ENCODE measurements around the gene AGAP1. TPM values are rescaled to one million over a fixed set of nuclear protein-coding genes. Genes with fewer than 3 reads are reported as not detected.

Gene AGAP1
- total RNA-seq, 1 donor from 2014 or later, result 23.5 TPM

DNA sequence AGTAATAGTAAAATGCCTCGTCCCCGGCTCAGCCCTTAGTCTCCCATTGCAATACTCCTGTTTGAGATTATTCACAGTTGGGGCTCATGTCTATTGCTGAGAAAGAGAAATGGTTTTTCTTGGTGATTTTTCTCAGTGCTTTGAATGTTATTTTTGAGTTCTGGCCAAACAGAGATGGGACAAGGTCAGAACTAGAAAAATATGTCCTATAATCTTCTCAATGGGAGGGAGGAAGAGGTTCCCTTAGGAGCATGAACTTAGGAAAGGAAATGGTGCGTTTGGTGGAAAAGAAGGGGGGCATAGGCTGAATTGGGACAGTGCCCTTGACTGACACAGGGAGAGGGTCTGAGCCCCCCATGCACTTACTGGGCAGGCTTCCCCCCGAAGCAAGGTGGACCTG is 133.8 kb downstream of the AGAP1 start:
- intact Hi-C loops (cut with DNase I), result no loop called here
- no peak for DNase-seq (ENCODE audit: missing footprints)
- ATAC-seq, result peak; percentile 56

DNA sequence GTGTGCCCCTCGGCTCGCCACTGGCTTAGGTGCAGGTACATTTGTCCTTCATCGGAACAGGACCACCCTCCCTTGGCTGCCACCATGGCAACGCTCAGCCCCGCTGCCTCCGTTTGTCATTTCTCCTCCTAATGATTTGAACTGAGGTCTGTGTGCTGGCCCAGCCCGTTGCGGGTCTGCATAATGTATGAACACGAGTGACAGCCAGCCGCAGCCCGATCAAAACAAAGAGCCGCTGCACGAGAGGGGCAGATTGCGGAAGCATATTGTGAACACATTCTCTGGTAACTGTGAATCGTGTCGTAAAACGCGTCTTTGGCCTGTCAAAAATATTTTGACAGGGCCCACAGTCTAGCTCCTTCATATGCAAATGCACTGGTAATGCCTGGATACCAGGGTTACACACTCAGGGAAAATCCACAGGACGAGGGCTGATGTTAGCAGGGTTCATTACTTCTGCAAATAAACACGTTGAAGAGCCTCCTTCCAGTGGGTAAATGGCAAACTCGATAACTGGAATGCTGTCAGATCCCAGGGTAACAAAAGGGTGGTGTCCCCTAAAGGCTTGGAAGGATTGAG is 137.0 kb downstream of the AGAP1 start:
- intact Hi-C loops (cut with DNase I), result no loop called here
- DNase-seq (ENCODE audit: missing footprints) (no peak), ATAC-seq (no peak)

GRCh38 chr2:235634435-235635158 is 140.8 kb downstream of the AGAP1 start:
- ATAC-seq, result no peak
- no peak for DNase-seq (ENCODE audit: missing footprints)
- intact Hi-C loops (cut with DNase I), result no loop called here

DNA sequence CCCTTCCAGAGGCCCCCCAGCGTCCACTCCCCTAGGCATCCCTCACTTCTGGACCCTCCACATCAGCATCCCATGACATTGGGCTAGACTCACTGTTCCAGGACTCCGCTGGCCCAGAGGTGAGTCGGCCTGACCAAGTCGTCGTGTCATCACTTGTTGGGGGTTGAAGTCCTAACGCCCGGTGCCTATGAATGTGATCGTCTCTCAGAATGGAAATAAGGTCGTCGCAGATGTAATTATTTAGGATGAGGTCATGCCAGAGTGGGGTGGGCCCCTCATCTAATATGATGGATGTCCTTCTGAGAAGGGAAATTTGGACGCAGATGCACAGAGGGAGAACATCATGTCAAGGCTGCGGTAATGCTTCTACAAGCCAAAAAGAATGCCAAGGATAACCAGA is 142.7 kb downstream of the AGAP1 start:
- ATAC-seq (no peak), DNase-seq (ENCODE audit: missing footprints) (no peak)
- intact Hi-C loops (cut with DNase I), result no loop called here

- DNase-seq (ENCODE audit: missing footprints) (no peak), ATAC-seq (no peak)
- intact Hi-C loops (cut with DNase I), result no loop called here
These were observed 144.1 kb downstream of the AGAP1 start for GRCh38 chr2:235637896-235638295.

DNA sequence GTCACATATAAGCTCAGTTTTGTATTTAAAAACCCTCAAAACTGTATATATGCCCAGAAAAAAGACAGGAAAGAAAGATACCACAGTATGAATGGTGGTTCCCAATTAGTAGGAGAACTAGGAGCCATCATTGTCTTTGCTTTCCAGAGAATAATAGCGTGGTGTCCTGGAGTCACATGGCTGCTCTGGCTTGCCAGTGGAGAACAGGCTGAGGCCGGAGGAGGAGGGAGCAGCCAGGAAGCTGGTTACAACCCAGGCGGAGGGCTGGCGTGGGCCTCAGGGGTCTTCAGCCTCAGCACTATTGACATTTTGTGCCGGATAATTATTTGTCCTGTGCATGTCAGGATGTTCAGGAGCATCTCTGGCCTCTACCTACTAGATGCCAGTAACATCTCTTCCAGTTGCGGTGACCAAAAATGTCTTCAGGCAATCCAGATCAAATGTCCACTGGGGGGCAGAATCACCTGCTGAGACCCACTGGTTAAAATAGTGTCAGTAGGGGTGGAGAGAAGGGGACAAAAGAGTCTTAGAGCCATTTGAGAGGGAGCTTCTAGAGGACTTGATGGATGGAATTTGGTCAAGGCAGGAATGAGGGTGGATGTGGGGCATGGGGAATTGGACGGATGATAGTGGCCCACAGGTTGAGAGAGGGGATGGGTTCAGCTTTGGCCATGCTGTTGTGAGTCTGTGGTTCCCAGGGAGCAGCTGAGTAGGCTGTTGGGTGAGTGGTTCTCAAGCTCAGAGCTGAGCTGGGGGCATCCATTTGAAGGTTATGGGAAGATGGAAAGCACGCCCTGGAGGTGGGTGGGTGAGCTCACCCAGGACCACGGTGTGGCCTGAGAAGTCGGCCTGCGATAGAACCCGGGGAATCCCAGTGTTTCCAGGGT is 144.9 kb downstream of the AGAP1 start:
- no peak for ATAC-seq
- no peak for DNase-seq (ENCODE audit: missing footprints)
- intact Hi-C loops (cut with DNase I), result no loop called here

GRCh38 chr2:235639428-235639773 is 145.6 kb downstream of the AGAP1 start:
- peak; percentile 77 for DNase-seq (ENCODE audit: missing footprints)
- intact Hi-C loops (cut with DNase I), result no loop called here
- peak; percentile 92 for ATAC-seq

DNA sequence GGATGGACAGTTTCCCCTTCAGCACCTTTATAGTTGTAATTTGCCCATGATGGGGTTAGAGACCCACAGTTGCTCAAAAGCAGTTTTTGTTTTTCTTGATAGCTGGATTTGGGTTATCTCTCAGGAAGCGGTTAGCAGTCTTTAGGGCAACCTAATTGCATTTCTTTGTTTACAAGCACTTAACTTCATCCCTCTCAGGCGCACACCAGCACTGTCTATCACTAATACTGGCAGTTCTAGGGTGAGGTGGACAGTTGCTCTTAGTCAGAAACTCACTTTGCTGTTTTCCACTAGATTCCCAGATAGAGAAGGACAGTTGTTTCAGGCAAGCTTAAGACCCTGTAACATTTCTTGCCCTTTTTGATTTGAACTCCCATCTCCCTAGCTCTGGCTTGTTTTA is 146.0 kb downstream of the AGAP1 start:
- intact Hi-C loops (cut with DNase I), result loop anchor here (5.0 kb wide), 1 partner anchor 43 kb away; no protein-coding TSS in a partner anchor
- DNase-seq (ENCODE audit: missing footprints) (no peak), ATAC-seq (no peak)

- DNase-seq (ENCODE audit: missing footprints) (no peak), ATAC-seq (no peak)
- intact Hi-C loops (cut with DNase I), result loop anchor here (5.0 kb wide), 1 partner anchor 43 kb away; no protein-coding TSS in a partner anchor
These were observed 146.5 kb downstream of the AGAP1 start for GRCh38 chr2:235640377-235640776.

GRCh38 chr2:235640926-235641723 is 147.3 kb downstream of the AGAP1 start:
- DNase-seq (ENCODE audit: missing footprints), result no peak
- no peak for ATAC-seq

GRCh38 chr2:235641956-235642355 is 148.1 kb downstream of the AGAP1 start:
- intact Hi-C loops (cut with DNase I), result loop anchor here (5.0 kb wide), 1 partner anchor 45 kb away; no protein-coding TSS in a partner anchor
- ATAC-seq (no peak), DNase-seq (ENCODE audit: missing footprints) (no peak)

More at GRCh38 chr2:235640926-235641723, 147.3 kb downstream of the AGAP1 start:
- intact Hi-C loops (cut with DNase I), result loop anchor here (5.0 kb wide), 1 partner anchor 44 kb away; no protein-coding TSS in a partner anchor

- intact Hi-C loops (cut with DNase I), result loop anchor here (5.0 kb wide), 1 partner anchor 45 kb away; no protein-coding TSS in a partner anchor
- DNase-seq (ENCODE audit: missing footprints) (no peak), ATAC-seq (peak; percentile 46)
These were observed 148.7 kb downstream of the AGAP1 start for GRCh38 chr2:235642446-235643098.

DNA sequence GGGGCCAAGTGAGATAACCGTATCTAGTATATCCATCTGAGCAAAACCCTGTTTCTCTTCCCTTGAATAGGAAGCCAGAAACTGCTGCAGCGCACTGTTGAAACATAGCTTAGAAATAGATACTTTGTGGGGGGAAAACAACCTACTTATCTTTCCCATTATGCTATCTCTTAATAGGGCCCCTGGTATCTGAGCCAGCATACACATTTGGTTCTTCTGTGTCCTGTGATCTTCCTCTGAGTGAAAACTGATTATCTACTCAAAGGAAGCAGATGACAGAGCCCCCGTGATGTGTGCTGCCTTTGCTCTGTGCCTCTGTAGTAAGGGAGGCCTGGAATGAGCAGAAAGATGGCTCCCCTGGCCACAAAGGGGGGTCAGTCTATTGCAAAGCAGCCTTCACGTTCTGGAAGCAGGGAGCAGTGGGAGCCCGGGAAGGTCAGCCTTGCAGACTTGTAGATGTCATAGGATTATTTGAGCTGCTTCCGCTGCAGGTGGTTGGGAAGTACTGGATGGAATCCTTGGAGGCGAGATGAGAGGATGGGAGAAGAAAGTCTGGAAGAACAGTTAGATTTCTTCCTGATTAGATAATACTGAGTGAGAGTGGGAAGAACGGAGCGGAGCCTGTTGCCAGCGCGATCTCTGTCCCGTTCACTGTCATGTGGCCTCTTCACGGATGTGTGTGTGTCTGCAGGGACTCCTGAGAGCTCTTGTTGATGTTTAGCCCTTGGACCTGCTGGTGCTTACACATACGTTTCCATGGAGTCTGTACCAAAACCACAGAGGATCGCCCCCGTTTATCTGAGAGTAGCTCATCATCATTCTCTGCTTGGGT is 150.1 kb downstream of the AGAP1 start:
- intact Hi-C loops (cut with DNase I), result loop anchor here (5.0 kb wide), 1 partner anchor 47 kb away; no protein-coding TSS in a partner anchor
- ATAC-seq, result no peak

DNA sequence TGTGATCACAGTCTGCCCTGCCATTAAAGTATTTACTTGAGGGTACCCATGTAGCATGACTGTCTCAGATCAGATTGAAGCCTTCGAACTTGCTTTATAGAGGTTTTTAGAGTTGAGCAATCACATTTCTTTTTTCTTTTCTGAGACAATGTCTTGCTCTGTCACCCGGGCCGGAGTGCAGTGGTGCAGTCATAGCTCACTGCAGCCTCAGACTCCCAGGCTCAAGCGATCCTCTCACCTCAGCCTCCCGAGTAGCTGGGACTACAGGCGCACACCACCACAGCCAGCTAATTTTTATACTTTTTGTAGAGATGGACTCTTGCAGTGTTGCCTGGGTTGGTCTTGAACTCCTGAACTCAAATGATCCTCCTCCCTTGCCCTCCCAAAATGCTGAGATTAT is 153.4 kb downstream of the AGAP1 start:
- ATAC-seq (no peak), DNase-seq (ENCODE audit: missing footprints) (no peak)
- intact Hi-C loops (cut with DNase I), result no loop called here

More for the DNA sequence above, 150.1 kb downstream of the AGAP1 start:
- DNase-seq (ENCODE audit: missing footprints), result no peak

DNA sequence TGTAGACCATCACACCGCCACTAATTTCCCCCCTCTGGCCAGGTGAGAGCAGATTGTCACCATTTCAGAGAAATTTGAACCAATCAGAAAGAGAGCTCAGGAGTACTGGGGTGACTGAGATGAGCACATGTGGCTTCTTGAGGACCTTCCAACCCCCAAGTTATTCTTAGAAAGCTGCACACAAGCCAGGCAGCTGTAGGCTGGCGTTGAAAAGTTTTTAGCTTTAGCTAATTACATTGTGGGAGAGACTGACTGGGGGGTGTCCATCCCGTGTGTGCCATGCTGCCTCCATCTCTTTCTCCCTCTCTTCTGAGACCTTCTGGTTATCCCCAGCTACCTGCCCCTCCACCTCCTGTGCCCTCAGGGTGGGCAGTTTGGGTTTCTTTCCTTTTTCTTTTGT is 154.0 kb downstream of the AGAP1 start:
- intact Hi-C loops (cut with DNase I), result no loop called here
- ATAC-seq (no peak), DNase-seq (ENCODE audit: missing footprints) (no peak)

- DNase-seq (ENCODE audit: missing footprints), result no peak
- intact Hi-C loops (cut with DNase I), result no loop called here
- ATAC-seq, result no peak
These were observed 155.6 kb downstream of the AGAP1 start for GRCh38 chr2:235649418-235649817.

- no peak for DNase-seq (ENCODE audit: missing footprints)
- no peak for ATAC-seq
- intact Hi-C loops (cut with DNase I), result no loop called here
These were observed 157.8 kb downstream of the AGAP1 start for GRCh38 chr2:235651643-235652042.

Data from Right ventricle myocardium inferior (tissue), 1 donor.